Right atrium auricular region (tissue), 2 donors: ENCODE measurements around the gene PGM5. TPM values are rescaled to one million over a fixed set of nuclear protein-coding genes. Genes with fewer than 3 reads are reported as not detected.
A peak's percentile ranks its signal among the peaks of the same experiment; 100 is the strongest.

Source experiments
- DNase-seq: peaks from one replicate; pipeline ENCODE4 v3.0.0-alpha.2; 2019; ENCODE audit warnings: low spot score
- H3K27ac ChIP-seq, 2 donors: fragments of 200-600 bp; sonication (generic); 1 replicate in 1 of 2; 2 replicates in 1 of 2; pipeline ENCODE4 v1.5.1; 2016 to 2019
- H3K27me3 ChIP-seq, 2 donors: fragments of 200-600 bp; sonication (generic); one replicate each; pipeline versions ENCODE4 v1.5.1 to v1.6.0; 2017 to 2019
- H3K36me3 ChIP-seq: fragments of 200-600 bp; sonication (generic); one replicate; pipeline ENCODE4 v1.5.1; 2016
- H3K4me1 ChIP-seq, 2 donors: fragments of 200-600 bp; sonication (generic); one replicate each; pipeline versions ENCODE4 v1.5.1 to v1.6.0; 2017 to 2019
- H3K4me3 ChIP-seq, 2 donors: fragments of 200-600 bp; sonication (generic); 1 replicate in 1 of 2; 2 replicates in 1 of 2; pipeline ENCODE4 v1.5.1; 2017 to 2019; ENCODE audit warnings: mild to moderate bottlenecking in 1 of 2, moderate library complexity in 1 of 2
- H3K9me3 ChIP-seq, 2 donors: fragments of 200-600 bp; sonication (generic); one replicate each; pipeline ENCODE4 v1.5.1; 2019
- CTCF ChIP-seq, 2 donors: fragments of 200-600 bp; sonication (generic); IDR thresholded peaks; one replicate each; pipeline ENCODE4 v1.5.1; 2019; ENCODE audit warnings: antibody characterized with exemption in 2 of 2
- total RNA-seq, 2 donors: library from RNA; depleted of rRNA; stranded (reverse); fragments of >200 nt; gene quantifications; one replicate each; pipeline ENCODE4 v1.1.0, GENCODE V29; 2016

The PGM5 gene
- total RNA-seq, 2 donors from 2014 or later: 274 to 281 TPM

GRCh38 chr9:68493541-68493940, 137.1 kb downstream of the PGM5 start:
- Histone ChIP-seq H3K27me3 (no peaks in the 10 kb centered on the region), H3K9me3 (no peaks in the 10 kb centered on the region), H3K27ac (peak overlapping the region; percentile 22 to 92), H3K36me3 (peaks cover 17% of the 10 kb centered on the region), H3K4me3 (no peak overlapping the region), H3K4me1 (peaks cover 0 to 55% of the 10 kb centered on the region in 2 donors)
- no peak for TF ChIP-seq CTCF (IDR thresholded peaks at IDR 0.05)
- no peak for DNase-seq

GRCh38 chr9:68493958-68494577, 137.7 kb downstream of the PGM5 start:
- no peak overlapping the region for H3K4me3 ChIP-seq
- H3K36me3 ChIP-seq: peaks cover 17% of the 10 kb centered on the region
- no peaks in the 10 kb centered on the region for H3K27me3 ChIP-seq
- DNase-seq: no peak
- peak overlapping the region; percentile 22 to 92 for H3K27ac ChIP-seq
- no peaks in the 10 kb centered on the region for H3K9me3 ChIP-seq
- peaks cover 0 to 56% of the 10 kb centered on the region in 2 donors for H3K4me1 ChIP-seq
- TF ChIP-seq CTCF (IDR thresholded peaks at IDR 0.05): no peak

GRCh38 chr9:68495247-68495646, 138.8 kb downstream of the PGM5 start:
- no peak for TF ChIP-seq CTCF (IDR thresholded peaks at IDR 0.05)
- H3K27ac ChIP-seq: peak overlapping the region in 1 of 2 donors; percentile 92
- peaks cover 0 to 68% of the 10 kb centered on the region in 2 donors for H3K4me1 ChIP-seq
- H3K4me3 ChIP-seq: no peak overlapping the region
- peaks cover 22% of the 10 kb centered on the region for H3K36me3 ChIP-seq
- no peaks in the 10 kb centered on the region for H3K9me3 ChIP-seq
- no peak for DNase-seq
- no peaks in the 10 kb centered on the region for H3K27me3 ChIP-seq

DNA sequence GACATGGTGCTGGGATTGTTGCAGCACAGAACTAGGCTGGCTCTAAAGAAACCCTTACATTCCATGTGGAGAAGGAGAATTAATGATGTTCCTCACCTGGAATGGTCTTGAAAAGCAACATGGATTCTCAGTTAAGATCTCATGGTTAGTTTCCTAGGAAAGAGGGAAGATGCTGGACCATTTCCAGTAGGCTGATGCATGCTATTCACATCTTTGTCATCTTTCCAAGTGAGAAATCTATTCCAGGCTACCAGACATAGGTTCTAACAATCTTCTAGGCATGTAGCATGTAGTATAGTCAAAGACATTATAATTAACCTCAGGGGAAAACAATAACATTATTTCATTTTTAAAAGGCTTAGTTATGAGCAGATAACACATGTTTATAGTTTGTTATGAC, 139.9 kb downstream of the PGM5 start:
- Histone ChIP-seq H3K27ac (peak overlapping the region in 1 of 2 donors; percentile 92), H3K4me1 (peaks cover 0 to 79% of the 10 kb centered on the region in 2 donors), H3K27me3 (no peaks in the 10 kb centered on the region), H3K9me3 (no peaks in the 10 kb centered on the region), H3K4me3 (no peak overlapping the region), H3K36me3 (peaks cover 21% of the 10 kb centered on the region)
- DNase-seq: no peak
- TF ChIP-seq CTCF (IDR thresholded peaks at IDR 0.05): no peak

GRCh38 chr9:68497629-68498028, 141.2 kb downstream of the PGM5 start:
- H3K27ac ChIP-seq: peak overlapping the region in 1 of 2 donors; percentile 92
- no peak for TF ChIP-seq CTCF (IDR thresholded peaks at IDR 0.05)

GRCh38 chr9:68498816-68499215, 142.4 kb downstream of the PGM5 start:
- TF ChIP-seq CTCF (IDR thresholded peaks at IDR 0.05): no peak
- Histone ChIP-seq H3K36me3 (peaks cover 43% of the 10 kb centered on the region), H3K27me3 (no peaks in the 10 kb centered on the region), H3K4me1 (peaks cover 0 to 73% of the 10 kb centered on the region in 2 donors), H3K27ac (peak overlapping the region; percentile 74 to 92), H3K4me3 (no peak overlapping the region), H3K9me3 (no peaks in the 10 kb centered on the region)
- no peak for DNase-seq

More at GRCh38 chr9:68497629-68498028, 141.2 kb downstream of the PGM5 start:
- Histone ChIP-seq H3K36me3 (peaks cover 31% of the 10 kb centered on the region), H3K4me3 (no peak overlapping the region), H3K4me1 (peaks cover 0 to 81% of the 10 kb centered on the region in 2 donors), H3K9me3 (no peaks in the 10 kb centered on the region), H3K27me3 (no peaks in the 10 kb centered on the region)
- no peak for DNase-seq
